Epithelial cell of proximal tubule (primary cell): ENCODE measurements around the gene PRPF40B. TPM values are rescaled to one million over a fixed set of nuclear protein-coding genes. Genes with fewer than 3 reads are reported as not detected.

ENCODE experiments used
- DNase-seq: peaks from one replicate; pipeline ENCODE4 v3.0.0-alpha.2; 2011; ENCODE audit warnings: low read depth
- H3K4me3 ChIP-seq: 2 replicates; pipeline ENCODE4 v1.5.1; 2011; ENCODE audit warnings: low read depth, mild to moderate bottlenecking, low read length
- CTCF ChIP-seq: conservative IDR thresholded peaks from 2 replicates; pipeline ENCODE4 v1.5.1; 2012; ENCODE audit warnings: low read depth, mild to moderate bottlenecking, low read length
- total RNA-seq: library from RNA; depleted of rRNA; stranded (reverse); fragments of >200 nt; gene quantifications from 2 replicates; pipeline ENCODE4 v1.2.3, GENCODE V29; 2015

Gene PRPF40B
- total RNA-seq, 1 donor from 2014 or later = 10.6 TPM

DNA sequence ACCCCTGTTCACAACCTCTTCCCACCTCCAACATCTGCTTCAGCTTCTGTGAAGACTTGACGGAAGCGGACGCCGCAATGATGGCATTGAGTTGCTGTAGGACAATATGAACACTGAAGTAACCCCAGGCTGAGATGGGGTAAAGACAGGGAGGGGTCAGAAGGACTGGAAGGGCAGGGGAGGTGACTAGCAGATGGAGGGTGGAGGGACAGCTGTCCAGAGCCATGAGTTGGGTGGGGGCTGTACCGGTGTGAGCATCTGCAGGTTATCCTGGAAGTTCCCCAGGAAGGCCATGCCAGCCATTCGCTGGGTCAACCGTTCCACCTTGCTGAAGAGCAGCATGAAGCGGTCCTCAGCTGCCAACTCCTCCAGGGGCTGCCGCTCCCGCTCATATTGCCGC is 26.1 kb downstream of the PRPF40B start:
- H3K4me3 ChIP-seq = no peak overlapping the region
- TF ChIP-seq CTCF = no peak
- DNase-seq = no peak

GRCh38 chr12:49649892-49650291 is 26.5 kb downstream of the PRPF40B start:
- DNase-seq = no peak
- no peak for TF ChIP-seq CTCF
- no peak overlapping the region for H3K4me3 ChIP-seq

- no peak for TF ChIP-seq CTCF
- DNase-seq = no peak
Measured at GRCh38 chr12:49651855-49652254, 28.5 kb downstream of the PRPF40B start.

DNA sequence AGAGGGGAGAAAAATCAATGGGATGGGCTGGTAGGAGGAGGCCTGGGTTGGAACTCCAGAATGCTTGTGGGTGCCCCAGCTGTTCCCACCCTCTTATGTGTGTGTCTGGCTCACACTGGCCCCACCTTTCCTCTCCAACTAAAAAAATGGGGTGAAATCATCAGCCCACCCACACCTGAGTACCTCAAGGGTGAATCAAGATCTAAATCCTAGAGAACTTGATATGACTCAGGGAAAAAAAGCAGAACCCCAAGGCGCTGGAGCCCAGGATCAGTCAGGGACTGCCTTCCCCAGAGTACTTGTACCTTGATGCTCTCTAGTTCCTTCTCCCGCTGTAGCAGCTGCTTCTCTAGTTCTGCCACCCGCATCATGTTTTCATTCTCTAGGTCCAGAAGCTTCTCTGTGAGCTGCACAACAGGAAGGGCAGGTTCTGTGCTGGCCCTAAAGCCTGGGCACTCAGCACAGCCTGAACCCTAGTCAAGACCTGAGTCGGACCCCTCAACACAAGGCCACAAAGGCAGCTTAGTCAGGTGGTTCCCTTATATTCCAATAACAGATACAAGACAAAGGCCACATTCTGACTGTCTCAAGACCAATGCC is 29.7 kb downstream of the PRPF40B start:
- TF ChIP-seq CTCF = no peak
- H3K4me3 ChIP-seq = no peak overlapping the region
- no peak for DNase-seq

More at GRCh38 chr12:49651855-49652254, 28.5 kb downstream of the PRPF40B start:
- no peak overlapping the region for H3K4me3 ChIP-seq

- DNase-seq = no peak
- H3K4me3 ChIP-seq = no peak overlapping the region
- TF ChIP-seq CTCF = no peak
Measured at GRCh38 chr12:49654715-49655114, 31.4 kb downstream of the PRPF40B start.

- H3K4me3 ChIP-seq = no peak overlapping the region
- no peak for TF ChIP-seq CTCF
- no peak for DNase-seq
Measured at GRCh38 chr12:49655595-49656236, 32.4 kb downstream of the PRPF40B start.

DNA sequence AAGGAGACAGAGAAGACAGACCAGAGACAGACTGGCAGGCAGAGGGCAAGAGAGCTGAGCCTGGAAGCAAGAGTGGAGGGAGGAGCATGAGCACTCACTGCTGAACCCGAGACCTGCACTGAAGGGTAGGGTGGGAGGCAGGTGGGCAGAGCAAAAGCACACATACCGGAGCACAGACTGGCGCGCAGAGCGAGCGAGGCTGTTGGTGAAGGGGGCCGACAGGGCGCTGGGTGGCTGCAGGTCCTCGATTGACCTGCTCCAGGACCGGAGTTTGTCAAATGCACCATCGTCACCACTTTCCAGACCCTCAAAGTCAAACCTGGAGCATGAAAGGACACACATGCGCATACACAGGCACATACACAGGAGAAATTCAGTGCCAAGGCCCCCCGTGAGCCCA is 34.9 kb downstream of the PRPF40B start:
- TF ChIP-seq CTCF = no peak

More for the DNA sequence above, 34.9 kb downstream of the PRPF40B start:
- DNase-seq = no peak
- no peak overlapping the region for H3K4me3 ChIP-seq
